IMR-90 (cell line): ENCODE results near the gene MYBPH. TPM values are rescaled to one million over a fixed set of nuclear protein-coding genes. Genes with fewer than 3 reads are reported as not detected.

Experiments
- ATAC-seq: fragments of 200-7000 bp; cut with Tn5 transposase; 2 replicates; pipeline ENCODE4 v1.9.1; 2020; ENCODE audit warnings: low read depth, mild to moderate bottlenecking, moderate library complexity
- BruUV-seq: library from RNA; stranded (reverse); fragments of 400-500 nt; replicated peaks from 2 replicates; lab custom pipeline; 2021; lab: Mats Ljungman, UMichigan
- CTCF ChIA-PET: fragments of 300-600 bp; formaldehyde crosslinking; extraction: SDS; loops from one replicate; lab custom pipeline; 2021; ENCODE audit warnings: antibody characterized with exemption; lab: Yijun Ruan, JAX
- POLR2A ChIA-PET: fragments of 300-600 bp; sonication (Branson Sonifier 250); formaldehyde crosslinking; loops from one replicate; lab custom pipeline; 2022; ENCODE audit warnings: antibody characterized with exemption; ENCODE audit not compliant: unreplicated experiment; lab: Charles Lee
- DNase-seq: peaks from one replicate; pipeline ENCODE4 v3.0.0; 2013
- H2AFZ ChIP-seq: replicated peaks from 2 replicates; pipeline ENCODE3; 2013; ENCODE audit warnings: low read length, mild to moderate bottlenecking; ENCODE audit not compliant: poor library complexity
- H2AK5ac ChIP-seq: 2 replicates; pipeline ENCODE4 v1.6.1; 2013; ENCODE audit warnings: low read depth, low read length, inconsistent platforms
- H2AK9ac ChIP-seq: replicated peaks from 2 replicates; pipeline ENCODE3; 2013; ENCODE audit warnings: mild to moderate bottlenecking, low read depth, low read length, moderate library complexity; ENCODE audit not compliant: poor library complexity
- H2BK120ac ChIP-seq: 2 replicates; pipeline ENCODE4 v1.6.1; 2013; ENCODE audit warnings: low read depth, low read length, inconsistent platforms
- H2BK15ac ChIP-seq: 3 replicates; pipeline ENCODE4 v1.6.1; 2013; ENCODE audit warnings: low read depth, low read length, inconsistent platforms
- H2BK20ac ChIP-seq: 2 replicates; pipeline ENCODE4 v1.6.1; 2013; ENCODE audit warnings: low read depth, mild to moderate bottlenecking, inconsistent platforms, low read length, moderate library complexity
- H2BK5ac ChIP-seq: 2 replicates; pipeline ENCODE4 v1.6.1; 2013; ENCODE audit warnings: mild to moderate bottlenecking, low read depth, low read length, inconsistent platforms; ENCODE audit not compliant: poor library complexity, severe bottlenecking
- H3K14ac ChIP-seq: replicated peaks from 2 replicates; pipeline ENCODE4 v1.6.1; 2013; ENCODE audit warnings: low read depth, low read length, inconsistent platforms
- H3K18ac ChIP-seq: 2 replicates; pipeline ENCODE4 v1.6.1; 2013; ENCODE audit warnings: low read depth, low read length, control low read depth
- H3K23ac ChIP-seq: 2 replicates; pipeline ENCODE4 v1.6.1; 2013; ENCODE audit warnings: low read depth, low read length, inconsistent platforms
- H3K27ac ChIP-seq: 2 replicates; pipeline ENCODE4 v1.5.1; 2013; ENCODE audit warnings: mild to moderate bottlenecking, control low read depth, low read length; ENCODE audit not compliant: insufficient read depth
- H3K27me3 ChIP-seq: 2 replicates; pipeline ENCODE4 v1.6.1; 2013; ENCODE audit warnings: low read length; ENCODE audit not compliant: control insufficient read depth, insufficient read depth
- H3K36me3 ChIP-seq: 2 replicates; pipeline ENCODE4 v1.6.1; 2013; ENCODE audit warnings: low read length, mixed read lengths; ENCODE audit not compliant: control insufficient read depth, insufficient read depth
- H3K4ac ChIP-seq: 2 replicates; pipeline ENCODE4 v1.6.1; 2013; ENCODE audit warnings: low read depth, low read length, inconsistent platforms
- H3K4me1 ChIP-seq: 2 replicates; pipeline ENCODE4 v1.6.1; 2013; ENCODE audit warnings: low read length, mixed read lengths; ENCODE audit not compliant: control insufficient read depth, insufficient read depth
- H3K4me2 ChIP-seq: 2 replicates; pipeline ENCODE4 v1.6.1; 2013; ENCODE audit warnings: low read depth, mild to moderate bottlenecking, control low read depth, low read length, moderate library complexity
- H3K4me3 ChIP-seq: 2 replicates; pipeline ENCODE4 v1.5.1; 2013; ENCODE audit warnings: low read depth, mild to moderate bottlenecking, control low read depth, low read length, moderate library complexity; ENCODE audit not compliant: insufficient read depth
- H3K56ac ChIP-seq: 2 replicates; pipeline ENCODE4 v1.6.1; 2013; ENCODE audit warnings: low read length, inconsistent platforms; ENCODE audit not compliant: insufficient read depth; ENCODE audit errors: extremely low read depth
- H3K79me1 ChIP-seq, 2 experiments: 2 replicates each; pipeline ENCODE4 v1.6.1; 2013; ENCODE audit warnings: low read length in 2 of 2, inconsistent platforms in 1 of 2, low read depth in 1 of 2
- H3K9ac ChIP-seq: 2 replicates; pipeline ENCODE4 v1.6.1; 2013; ENCODE audit warnings: low read depth, low read length, control low read depth
- H3K9me1 ChIP-seq: 2 replicates; pipeline ENCODE4 v1.6.1; 2013; ENCODE audit warnings: low read length, inconsistent platforms; ENCODE audit not compliant: insufficient read depth
- H3K9me3 ChIP-seq: 2 replicates; pipeline ENCODE4 v1.6.1; 2013; ENCODE audit warnings: low read length; ENCODE audit not compliant: control insufficient read depth, insufficient read depth
- H4K20me1 ChIP-seq: 2 replicates; pipeline ENCODE4 v1.6.1; 2013; ENCODE audit warnings: low read length, inconsistent platforms; ENCODE audit not compliant: insufficient read depth
- H4K5ac ChIP-seq: 2 replicates; pipeline ENCODE4 v1.6.1; 2013; ENCODE audit warnings: mild to moderate bottlenecking, low read depth, low read length, control low read depth
- H4K8ac ChIP-seq, 2 experiments: 2 replicates each; pipeline ENCODE4 v1.6.1; 2013; ENCODE audit warnings: low read depth in 2 of 2, low read length in 2 of 2, control low read depth in 1 of 2, inconsistent platforms in 1 of 2
- H4K91ac ChIP-seq: 2 replicates; pipeline ENCODE4 v1.6.1; 2013; ENCODE audit warnings: low read depth, low read length, inconsistent platforms; ENCODE audit not compliant: insufficient read depth
- ELK1 ChIP-seq: fragments of 150-350 bp; IDR thresholded peaks from 2 replicates; pipeline ENCODE4 v1.6.1; 2016; ENCODE audit warnings: low read depth, mild to moderate bottlenecking, low read length, moderate library complexity, borderline replicate concordance
- MAFK ChIP-seq: IDR thresholded peaks from 2 replicates; pipeline ENCODE4 v1.6.1; 2012; ENCODE audit warnings: low read depth, low read length, improper control_type of control experiment
- MXI1 ChIP-seq: IDR thresholded peaks from 2 replicates; pipeline ENCODE4 v1.6.1; 2012; ENCODE audit warnings: low read depth, mild to moderate bottlenecking, low read length, moderate library complexity, borderline replicate concordance
- WGBS, 2 experiments: methylation state at CpG; one replicate each; pipeline versions ENCODE4 v1.1.5 to v1.1.7; 2013; ENCODE audit warnings: missing lambda C conversion rate in 2 of 2; ENCODE audit not compliant: insufficient read length in 1 of 2; ENCODE audit errors: extremely low coverage in 2 of 2; 5-methylcytosine and 5-hydroxymethylcytosine counted together
- dilution Hi-C: fragments of 300-500 bp; cut with HindIII; formaldehyde crosslinking; loops from one replicate; pipeline ENCODE4 v1.14.3; 2018; ENCODE audit warnings: low sequenced_read_pairs; ENCODE audit not compliant: unreplicated experiment
- in situ Hi-C: fragments of 300-500 bp; cut with MboI; formaldehyde crosslinking; loops from 3 replicates; pipeline ENCODE4 v1.14.3; 2019; ENCODE audit warnings: low sequenced_read_pairs, inconsistent platforms, mixed read lengths
- intact Hi-C: fragments of 100-400 bp; cut with micrococcal nuclease; formaldehyde crosslinking; loops from 2 replicates; pipeline ENCODE4 v1.10.0; 2022
- polyA plus RNA-seq, 3 experiments: library from polyadenylated mRNA; depleted of rRNA; stranded (reverse); fragments of >200 nt; gene quantifications; 2 replicates each; pipeline ENCODE4 v1.2.3, GENCODE V29; 2012; ENCODE audit warnings: low replicate concordance in 1 of 3
- total RNA-seq: library from RNA; depleted of rRNA; stranded (reverse); fragments of >200 nt; gene quantifications from 2 replicates; pipeline ENCODE4 v1.2.3, GENCODE V29; 2012
- TF ChIP-seq, protein P1 (sequence below): fragments of 150-350 bp; IDR thresholded peaks from 2 replicates; pipeline ENCODE4 v1.6.1; 2017; ENCODE audit warnings: mild to moderate bottlenecking, antibody characterized with exemption, low read length, low read depth

MYBPH gene
- total and polyA plus RNA-seq, 2 of the 4 experiments (the other 2 are of a cell fraction) = not detected

- Histone ChIP-seq H4K20me1 (no peaks in the 10 kb centered on the region), H3K4me3 (no peak overlapping the region), H3K36me3 (no peaks in the 10 kb centered on the region), H3K14ac (0 out of 2 replicates have a peak overlapping the region, but pooled peaks have one; percentile 16), H3K4ac (no peak overlapping the region), H3K9ac (no peak overlapping the region), H2AK9ac (peak overlapping the region; percentile 20), H3K18ac (peak overlapping the region; percentile 7; the same call in 1 of the 2 replicates), H2BK15ac (no peak overlapping the region), H3K27ac (no peak overlapping the region), H3K79me1 (no peaks in the 10 kb centered on the region), H3K56ac (no peak overlapping the region), H2AK5ac (no peak overlapping the region), H4K5ac (no peak overlapping the region; the same call in 1 of the 2 replicates), H3K9me1 (no peaks in the 10 kb centered on the region), H3K23ac (no peak overlapping the region), H4K91ac (no peak overlapping the region), H2BK20ac (no peak overlapping the region), H3K9me3 (no peaks in the 10 kb centered on the region), H3K4me1 (peaks cover 9% of the 10 kb centered on the region), H2BK120ac (no peak overlapping the region), H3K4me2 (no peak overlapping the region), H3K27me3 (peaks cover 4% of the 10 kb centered on the region; the same call in 1 of the 2 replicates), H4K8ac (no peak overlapping the region), H2BK5ac (no peak overlapping the region), H2AFZ (no peak overlapping the region)
- WGBS, 2 experiments = no CpG with 5 or more reads among the region's 5 CpGs
- no TSS peak for BruUV-seq
- intact Hi-C loops (no loop called here), in situ Hi-C loops (no loop called here), dilution Hi-C loops (no loop called here)
- ATAC-seq (no peak), DNase-seq (no peak)
- no peak for TF ChIP-seq MXI1
- TF ChIP-seq ELK1 = no peak
- TF ChIP-seq MAFK = no peak
- TF ChIP-seq, protein P1, sequence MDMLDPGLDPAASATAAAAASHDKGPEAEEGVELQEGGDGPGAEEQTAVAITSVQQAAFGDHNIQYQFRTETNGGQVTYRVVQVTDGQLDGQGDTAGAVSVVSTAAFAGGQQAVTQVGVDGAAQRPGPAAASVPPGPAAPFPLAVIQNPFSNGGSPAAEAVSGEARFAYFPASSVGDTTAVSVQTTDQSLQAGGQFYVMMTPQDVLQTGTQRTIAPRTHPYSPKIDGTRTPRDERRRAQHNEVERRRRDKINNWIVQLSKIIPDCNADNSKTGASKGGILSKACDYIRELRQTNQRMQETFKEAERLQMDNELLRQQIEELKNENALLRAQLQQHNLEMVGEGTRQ = no peak
- POLR2A ChIA-PET = no interaction called here
- CTCF ChIA-PET = interaction anchor here (1.0 to 1.3 kb wide), 2 partner anchors 67 to 151 kb away, joined by 3 read pairs; no protein-coding TSS in a partner anchor
Observed at GRCh38 chr1:203206129-203206687, 30.6 kb upstream of the MYBPH start.
